Panc1 (cell line): ENCODE results near the gene EEF1E1.
"Not testable (repeated sequence)": the region's sequence is repeated elsewhere in the genome, so short reads cannot be mapped to it uniquely, and the experiment has no call there.

ENCODE experiments used
- CTCF ChIP-seq: fragments of 450-650 bp; IDR thresholded peaks from 2 replicates; pipeline ENCODE4 v1.5.1; 2017; ENCODE audit warnings: mild to moderate bottlenecking
- POLR2AphosphoS5 ChIP-seq: IDR thresholded peaks from 2 replicates; pipeline ENCODE4 v1.6.1; 2012; ENCODE audit warnings: mild to moderate bottlenecking, low read depth, low read length, moderate library complexity
- SIN3A ChIP-seq: IDR thresholded peaks from 2 replicates; pipeline ENCODE4 v1.6.1; 2012; ENCODE audit warnings: low read depth, mild to moderate bottlenecking, low read length, moderate library complexity, borderline replicate concordance; ENCODE audit not compliant: insufficient read depth

GRCh38 chr6:8045769-8046168 is 56.6 kb downstream of the EEF1E1 start:
- TF ChIP-seq CTCF, SIN3A, POLR2AphosphoS5: not testable (repeated sequence)
